Gastrocnemius medialis (tissue), 4 donors: ENCODE measurements around the gene SMYD3. TPM values are rescaled to one million over a fixed set of nuclear protein-coding genes. Genes with fewer than 3 reads are reported as not detected.

Source experiments
- ATAC-seq, 2 donors: fragments of 150-250 bp; one replicate each; pipeline ENCODE4 v1.9.1; 2016
- DNase-seq, 2 donors: peaks; one replicate each; pipeline ENCODE4 v3.0.0-alpha.2; 2019
- H3K27ac ChIP-seq, 4 donors: fragments of 200-600 bp; sonication (generic); 1 replicate in 1 of 4; 2 replicates in 3 of 4; pipeline ENCODE4 v1.5.1; 2016 to 2018; ENCODE audit warnings: mild to moderate bottlenecking in 2 of 4, moderate library complexity in 1 of 4
- H3K27me3 ChIP-seq, 3 donors: fragments of 200-600 bp; sonication (generic) in 2 of 3; 1 replicate in 1 of 3; 2 replicates in 2 of 3; pipeline versions ENCODE4 v1.5.1 to v1.6.0; 2016 to 2019; ENCODE audit warnings: mild to moderate bottlenecking in 1 of 3, moderate library complexity in 1 of 3
- H3K36me3 ChIP-seq, 2 donors: fragments of 200-600 bp; sonication (generic) in 1 of 2; one replicate each; pipeline ENCODE4 v1.5.1; 2017 to 2018
- H3K4me1 ChIP-seq, 2 donors: fragments of 200-600 bp; sonication (generic) in 1 of 2; one replicate each; pipeline ENCODE4 v1.5.1; 2016 to 2017; ENCODE audit warnings: mild to moderate bottlenecking in 2 of 2
- H3K4me3 ChIP-seq, 4 donors: fragments of 200-600 bp; sonication (generic) in 3 of 4; 1 replicate in 1 of 4; 2 replicates in 3 of 4; pipeline ENCODE4 v1.5.1; 2016 to 2019; ENCODE audit warnings: mild to moderate bottlenecking in 2 of 4
- H3K9me3 ChIP-seq, 3 donors: fragments of 200-600 bp; sonication (generic) in 2 of 3; 1 replicate in 1 of 3; 2 replicates in 2 of 3; pipeline ENCODE4 v1.5.1; 2016 to 2019
- CTCF ChIP-seq, 5 experiments: fragments of 450-650 bp in 3 of 5; fragments of 200-600 bp in 2 of 5; sonication (generic) in 2 of 5; IDR thresholded peaks in 4 of 5; conservative IDR thresholded peaks in 1 of 5; 1 replicate in 4 of 5; 2 replicates in 1 of 5; pipeline ENCODE4 v1.5.1; 2016 to 2019; ENCODE audit warnings: antibody characterized with exemption in 5 of 5, mild to moderate bottlenecking in 3 of 5, moderate library complexity in 3 of 5
- POLR2A ChIP-seq, 2 donors: fragments of 450-650 bp; IDR thresholded peaks; one replicate each; pipeline ENCODE4 v1.6.1; 2017; ENCODE audit warnings: antibody characterized with exemption in 2 of 2, mild to moderate bottlenecking in 2 of 2, moderate library complexity in 2 of 2
- in situ Hi-C, 4 donors: fragments of 200-750 bp; cut with MboI; loops; one replicate each; pipeline versions ENCODE4 v1.15.0 to v1.8.0; 2017; ENCODE audit warnings: low sequenced_read_pairs in 4 of 4
- intact Hi-C: fragments of 100-400 bp; cut with DNase I; formaldehyde crosslinking; loops from one replicate; pipeline ENCODE4 v1.15.1; 2023; ENCODE audit warnings: low total_unique reads
- total RNA-seq, 4 donors: library from RNA; depleted of rRNA; stranded (reverse); fragments of >200 nt; gene quantifications; one replicate each; pipeline versions ENCODE4 v1.1.0 to v1.2.3, GENCODE V29; 2016

SMYD3 gene
- total RNA-seq, 4 donors from 2014 or later = 4.4 to 10.3 (median 6.3) TPM

- ATAC-seq (no peak), DNase-seq (no peak)
- Histone ChIP-seq H3K36me3 (no peaks in the 10 kb centered on the region), H3K4me3 (no peak overlapping the region), H3K27me3 (no peaks in the 10 kb centered on the region), H3K9me3 (peaks cover 0 to 13% (median 4%) of the 10 kb centered on the region in 3 donors), H3K4me1 (no peaks in the 10 kb centered on the region), H3K27ac (no peak overlapping the region)
- TF ChIP-seq POLR2A (IDR thresholded peaks at IDR 0.05) = no peak
- TF ChIP-seq CTCF (IDR thresholded peaks at IDR 0.05 in 4 of 5, conservative IDR thresholded peaks at IDR 0.05 in 1 of 5) = no peak
- intact Hi-C loops = no loop called here
- in situ Hi-C loops = no loop called here
These were observed 5.2 kb upstream of the SMYD3 start for GRCh38 chr1:246512230-246512629.

- in situ Hi-C loops (no loop called here), intact Hi-C loops (no loop called here)
- Histone ChIP-seq H3K27ac (no peak overlapping the region), H3K9me3 (peaks cover 0 to 13% (median 4%) of the 10 kb centered on the region in 3 donors), H3K4me3 (no peak overlapping the region), H3K27me3 (no peaks in the 10 kb centered on the region), H3K4me1 (peaks cover 3 to 5% of the 10 kb centered on the region in 2 donors), H3K36me3 (no peaks in the 10 kb centered on the region)
- DNase-seq (no peak), ATAC-seq (no peak)
- no peak for TF ChIP-seq POLR2A (IDR thresholded peaks at IDR 0.05)
These were observed 4.1 kb upstream of the SMYD3 start for GRCh38 chr1:246511203-246511602.

GRCh38 chr1:246510147-246511030, 3.3 kb upstream of the SMYD3 start:
- Histone ChIP-seq H3K9me3 (peaks cover 0 to 6% (median 0%) of the 10 kb centered on the region in 3 donors), H3K27me3 (no peaks in the 10 kb centered on the region), H3K4me1 (peaks cover 6 to 10% of the 10 kb centered on the region in 2 donors), H3K27ac (no peak overlapping the region), H3K4me3 (no peak overlapping the region), H3K36me3 (no peaks in the 10 kb centered on the region)
- intact Hi-C loops = no loop called here
- DNase-seq (no peak), ATAC-seq (no peak)
- in situ Hi-C loops = no loop called here
- TF ChIP-seq CTCF (IDR thresholded peaks at IDR 0.05 in 4 of 5, conservative IDR thresholded peaks at IDR 0.05 in 1 of 5) (no peak), POLR2A (IDR thresholded peaks at IDR 0.05) (no peak)

- no peak overlapping the region for H3K4me3 ChIP-seq
- no peaks in the 10 kb centered on the region for H3K9me3 ChIP-seq
- H3K36me3 ChIP-seq = no peaks in the 10 kb centered on the region
- in situ Hi-C loops = no loop called here
- no peaks in the 10 kb centered on the region for H3K27me3 ChIP-seq
- TF ChIP-seq CTCF (IDR thresholded peaks at IDR 0.05 in 4 of 5, conservative IDR thresholded peaks at IDR 0.05 in 1 of 5) (no peak), POLR2A (IDR thresholded peaks at IDR 0.05) (no peak)
- intact Hi-C loops = no loop called here
- DNase-seq (no peak), ATAC-seq (no peak)
- H3K4me1 ChIP-seq = peaks cover 6 to 10% of the 10 kb centered on the region in 2 donors
- H3K27ac ChIP-seq = no peak overlapping the region
These were observed 2.0 kb upstream of the SMYD3 start for GRCh38 chr1:246508897-246509688.

- peak overlapping the region in 2 of 4 donors; percentile 73 to 80 for H3K27ac ChIP-seq
- H3K36me3 ChIP-seq = no peaks in the 10 kb centered on the region
- H3K9me3 ChIP-seq = no peaks in the 10 kb centered on the region
- TF ChIP-seq POLR2A (IDR thresholded peaks at IDR 0.05) (no peak), CTCF (IDR thresholded peaks at IDR 0.05 in 4 of 5, conservative IDR thresholded peaks at IDR 0.05 in 1 of 5) (no peak)
- in situ Hi-C loops (no loop called here), intact Hi-C loops (no loop called here)
- ATAC-seq (no peak), DNase-seq (no peak)
- H3K4me3 ChIP-seq = peak overlapping the region; percentile 81 to 91 (median 86)
- H3K4me1 ChIP-seq = peaks cover 6 to 10% of the 10 kb centered on the region in 2 donors
- H3K27me3 ChIP-seq = no peaks in the 10 kb centered on the region
These were observed 759 bp downstream of the SMYD3 start for GRCh38 chr1:246506367-246506673.
